H9 (cell line): ENCODE results near the gene WFS1. TPM values are rescaled to one million over a fixed set of nuclear protein-coding genes. Genes with fewer than 3 reads are reported as not detected.

Experiments
- DNase-seq: peaks from one replicate; pipeline ENCODE4 v3.0.0-alpha.2; 2017
- H2AFZ ChIP-seq: one replicate; pipeline ENCODE4 v1.6.1; 2013; ENCODE audit warnings: mild to moderate bottlenecking, low read length, control low read depth, moderate library complexity
- H2AK5ac ChIP-seq: 2 replicates; pipeline ENCODE4 v1.6.1; 2013; ENCODE audit warnings: low read length, control low read depth, mixed read lengths; ENCODE audit not compliant: insufficient read length
- H2BK120ac ChIP-seq: one replicate; pipeline ENCODE4 v1.6.1; 2013; ENCODE audit warnings: low read depth, mild to moderate bottlenecking, low read length, control low read depth, inconsistent platforms; ENCODE audit not compliant: poor library complexity, severe bottlenecking
- H2BK12ac ChIP-seq: 2 replicates; pipeline ENCODE4 v1.6.1; 2013; ENCODE audit warnings: low read length, control low read depth, mixed read lengths, low read depth; ENCODE audit not compliant: insufficient read length
- H2BK15ac ChIP-seq: 2 replicates; pipeline ENCODE4 v1.6.1; 2013; ENCODE audit warnings: low read depth, low read length, control low read depth
- H2BK20ac ChIP-seq: one replicate; pipeline ENCODE4 v1.6.1; 2013; ENCODE audit warnings: low read depth, mild to moderate bottlenecking, low read length, control low read depth, inconsistent platforms; ENCODE audit not compliant: poor library complexity, severe bottlenecking
- H2BK5ac ChIP-seq: 2 replicates; pipeline ENCODE4 v1.6.1; 2013; ENCODE audit warnings: low read length, control low read depth, mixed read lengths; ENCODE audit not compliant: insufficient read length
- H3K14ac ChIP-seq: 2 replicates; pipeline ENCODE4 v1.6.1; 2013; ENCODE audit warnings: low read length, control low read depth; ENCODE audit not compliant: insufficient read depth
- H3K18ac ChIP-seq: 2 replicates; pipeline ENCODE4 v1.6.1; 2013; ENCODE audit warnings: low read depth, mild to moderate bottlenecking, mixed read lengths, low read length, control low read depth; ENCODE audit not compliant: insufficient read length
- H3K23ac ChIP-seq: 2 replicates; pipeline ENCODE4 v1.6.1; 2013; ENCODE audit warnings: low read length, control low read depth, mixed read lengths, low read depth; ENCODE audit not compliant: insufficient read length
- H3K23me2 ChIP-seq: 2 replicates; pipeline ENCODE4 v1.6.1; 2013; ENCODE audit warnings: low read depth, mild to moderate bottlenecking, mixed read lengths, low read length, control low read depth; ENCODE audit not compliant: insufficient read length, poor library complexity, severe bottlenecking
- H3K27ac ChIP-seq: 2 replicates; pipeline ENCODE4 v1.5.1; 2013; ENCODE audit warnings: low read length, control low read depth, mixed read lengths, low read depth; ENCODE audit not compliant: insufficient read length
- H3K27me3 ChIP-seq: 2 replicates; pipeline ENCODE4 v1.6.1; 2013; ENCODE audit warnings: low read length, control low read depth, inconsistent platforms; ENCODE audit not compliant: insufficient read depth
- H3K4ac ChIP-seq: 2 replicates; pipeline ENCODE4 v1.6.1; 2013; ENCODE audit warnings: low read depth, mild to moderate bottlenecking, control low read depth, inconsistent platforms, low read length, moderate library complexity
- H3K4me1 ChIP-seq: 2 replicates; pipeline ENCODE4 v1.6.1; 2013; ENCODE audit warnings: low read length, control low read depth, inconsistent platforms; ENCODE audit not compliant: insufficient read depth
- H3K4me2 ChIP-seq: 2 replicates; pipeline ENCODE4 v1.6.1; 2013; ENCODE audit warnings: low read length, control low read depth, mixed read lengths; ENCODE audit not compliant: insufficient read length, insufficient read depth
- H3K56ac ChIP-seq: 2 replicates; pipeline ENCODE4 v1.6.1; 2013; ENCODE audit warnings: low read depth, mild to moderate bottlenecking, mixed read lengths, low read length, control low read depth; ENCODE audit not compliant: insufficient read length
- H3K79me1 ChIP-seq: 2 replicates; pipeline ENCODE4 v1.6.1; 2013; ENCODE audit warnings: low read depth, mild to moderate bottlenecking, moderate library complexity, low read length, control low read depth, inconsistent platforms; ENCODE audit not compliant: insufficient read depth, poor library complexity, severe bottlenecking
- H3K79me2 ChIP-seq: 2 replicates; pipeline ENCODE4 v1.6.1; 2013; ENCODE audit warnings: low read length, control low read depth, inconsistent platforms; ENCODE audit not compliant: insufficient read depth
- H3K9ac ChIP-seq: 2 replicates; pipeline ENCODE4 v1.6.1; 2013; ENCODE audit warnings: low read length, control low read depth, mixed read lengths; ENCODE audit not compliant: insufficient read length; ENCODE audit errors: extremely low read depth
- H3K9me3 ChIP-seq: one replicate; pipeline ENCODE4 v1.6.1; 2013; ENCODE audit warnings: low read depth, low read length, inconsistent platforms; ENCODE audit not compliant: control insufficient read depth
- H3T11ph ChIP-seq: one replicate; pipeline ENCODE4 v1.6.1; 2013; ENCODE audit warnings: mild to moderate bottlenecking, low read length, control low read depth, inconsistent platforms
- H4K20me1 ChIP-seq: one replicate; pipeline ENCODE4 v1.6.1; 2013; ENCODE audit not compliant: control insufficient read depth, insufficient read length, insufficient read depth
- H4K5ac ChIP-seq: 2 replicates; pipeline ENCODE4 v1.6.1; 2013; ENCODE audit warnings: low read depth, mild to moderate bottlenecking, mixed read lengths, low read length, control low read depth; ENCODE audit not compliant: insufficient read length
- H4K8ac ChIP-seq: replicated peaks from 2 replicates; pipeline ENCODE4 v1.6.1; 2013; ENCODE audit warnings: low read length, control low read depth, mixed read lengths, low read depth; ENCODE audit not compliant: insufficient read length
- H4K91ac ChIP-seq: 2 replicates; pipeline ENCODE4 v1.6.1; 2013; ENCODE audit warnings: low read depth, mild to moderate bottlenecking, moderate library complexity, mixed read lengths, low read length, control low read depth; ENCODE audit not compliant: insufficient read length
- H3K27ac Mint-ChIP-seq, 3 experiments: 2 replicates in 2 of 3; 3 replicates in 1 of 3; pipeline ENCODE4 v1.8.0; 2020 to 2021; ENCODE audit warnings: mixed read lengths in 3 of 3, mild to moderate bottlenecking in 1 of 3, moderate library complexity in 1 of 3
- H3K27me3 Mint-ChIP-seq: 2 replicates; pipeline ENCODE4 v1.8.0; 2021; ENCODE audit warnings: low read depth, mild to moderate bottlenecking, moderate library complexity, mixed read lengths
- H3K36me3 Mint-ChIP-seq, 3 experiments: 2 replicates in 2 of 3; 3 replicates in 1 of 3; pipeline ENCODE4 v1.8.0; 2020 to 2021; ENCODE audit warnings: low read depth in 3 of 3, mixed read lengths in 3 of 3; ENCODE audit not compliant: insufficient read depth in 1 of 3
- H3K4me1 Mint-ChIP-seq, 2 experiments: 2 replicates each; pipeline ENCODE4 v1.8.0; 2020; ENCODE audit warnings: mixed read lengths in 2 of 2
- H3K4me3 Mint-ChIP-seq, 2 experiments: 2 replicates in 1 of 2; 3 replicates in 1 of 2; pipeline ENCODE4 v1.8.0; 2020 to 2021; ENCODE audit warnings: mild to moderate bottlenecking in 2 of 2, mixed read lengths in 2 of 2, moderate library complexity in 1 of 2
- H3K9me3 Mint-ChIP-seq, 2 experiments: 2 replicates in 1 of 2; 3 replicates in 1 of 2; pipeline ENCODE4 v1.8.0; 2020; ENCODE audit warnings: mild to moderate bottlenecking in 2 of 2, mixed read lengths in 2 of 2, moderate library complexity in 1 of 2
- CTCF ChIP-seq: fragments of 200-600 bp; sonication (generic); conservative IDR thresholded peaks from 3 replicates; pipeline ENCODE4 v1.8.0; 2021; ENCODE audit warnings: antibody characterized with exemption, mild to moderate bottlenecking
- WGBS: extraction: QIAGEN DNeasy Blood & Tissue Kit; methylation state at CpG from one replicate; pipeline ENCODE4 v1.1.7; 2013; ENCODE audit warnings: missing lambda C conversion rate, low lambda C conversion rate, mixed read lengths; ENCODE audit not compliant: insufficient read length; ENCODE audit errors: extremely low coverage; 5-methylcytosine and 5-hydroxymethylcytosine counted together
- total RNA-seq: library from RNA; stranded (reverse); gene quantifications from 2 replicates; pipeline ENCODE4 v1.2.1, GENCODE V29; 2021

The WFS1 gene
- total RNA-seq, 1 experiment from 2014 or later, result 18.9 TPM

DNA sequence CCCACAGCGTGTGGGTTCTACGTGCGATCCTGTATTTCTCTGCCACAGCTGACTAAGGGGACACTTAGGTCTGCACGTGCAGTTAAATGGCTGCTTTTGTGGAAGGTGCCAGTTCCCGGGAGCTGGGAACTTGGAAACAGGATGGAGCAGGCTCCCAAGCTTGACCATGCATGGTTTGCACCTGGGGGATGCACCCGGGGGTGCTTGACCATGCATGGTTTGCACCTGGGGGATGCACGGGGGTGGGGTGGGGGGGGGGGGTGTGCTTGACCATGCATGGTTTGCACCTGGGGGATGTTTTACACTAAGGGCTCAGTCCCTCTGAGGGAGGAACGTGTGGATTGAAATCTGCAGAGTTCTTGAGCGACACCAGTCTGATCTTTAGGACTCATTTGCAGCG, 5.7 kb downstream of the WFS1 start:
- Histone ChIP-seq H2AFZ (no peak overlapping the region), H3K4me2 (no peak overlapping the region), H2BK5ac (no peak overlapping the region), H2BK15ac (no peak overlapping the region), H3K27me3 (no peaks in the 10 kb centered on the region), H3T11ph (no peak overlapping the region), H2BK12ac (no peak overlapping the region), H3K79me1 (no peaks in the 10 kb centered on the region), H3K27ac (no peak overlapping the region), H4K5ac (no peak overlapping the region), H2BK120ac (no peak overlapping the region), H3K79me2 (no peaks in the 10 kb centered on the region), H3K4ac (no peak overlapping the region), H3K18ac (no peak overlapping the region), H3K9me3 (no peaks in the 10 kb centered on the region), H4K8ac (no peak overlapping the region), H3K23ac (no peak overlapping the region), H2BK20ac (no peak overlapping the region), H3K4me1 (no peaks in the 10 kb centered on the region; the same call in 1 of the 2 replicates), H3K23me2 (no peaks in the 10 kb centered on the region), H3K14ac (no peak overlapping the region), H2AK5ac (no peak overlapping the region), H3K56ac (no peak overlapping the region), H3K9ac (no peak overlapping the region), H4K91ac (no peak overlapping the region), H4K20me1 (peaks cover 3% of the 10 kb centered on the region)
- TF ChIP-seq CTCF, result no peak
- H3K27ac Mint-ChIP-seq, result no peak overlapping the region; a peak in 1 of 7 replicates
- WGBS, result no CpG with 5 or more reads among the region's 10 CpGs
- no peaks in the 10 kb centered on the region for H3K9me3 Mint-ChIP-seq
- H3K4me1 Mint-ChIP-seq, result peaks cover 27 to 42% of the 10 kb centered on the region in 2 experiments
- DNase-seq, result no peak
- H3K4me3 Mint-ChIP-seq, result no peak overlapping the region
- H3K27me3 Mint-ChIP-seq, result 0 out of 2 replicates have a peak, but pooled peaks cover 2% of the 10 kb centered on the region
- H3K36me3 Mint-ChIP-seq, result peaks cover 0 to 4% (median 2%) of the 10 kb centered on the region in 3 experiments; a peak in 4 of 7 replicates
